Fibroblast of skin of abdomen (primary cell): Measurements from ENCODE around the gene TMEM45B.
"Not testable (repeated sequence)": the region's sequence is repeated elsewhere in the genome, so short reads cannot be mapped to it uniquely, and the experiment has no call there.

Experiments used
- DNase-seq: peaks from one replicate; pipeline ENCODE4 v3.0.0-alpha.2; 2013

Gene TMEM45B

GRCh38 chr11:129853518-129854231 lies 38.0 kb downstream of the TMEM45B start:
- DNase-seq: no peak

DNA sequence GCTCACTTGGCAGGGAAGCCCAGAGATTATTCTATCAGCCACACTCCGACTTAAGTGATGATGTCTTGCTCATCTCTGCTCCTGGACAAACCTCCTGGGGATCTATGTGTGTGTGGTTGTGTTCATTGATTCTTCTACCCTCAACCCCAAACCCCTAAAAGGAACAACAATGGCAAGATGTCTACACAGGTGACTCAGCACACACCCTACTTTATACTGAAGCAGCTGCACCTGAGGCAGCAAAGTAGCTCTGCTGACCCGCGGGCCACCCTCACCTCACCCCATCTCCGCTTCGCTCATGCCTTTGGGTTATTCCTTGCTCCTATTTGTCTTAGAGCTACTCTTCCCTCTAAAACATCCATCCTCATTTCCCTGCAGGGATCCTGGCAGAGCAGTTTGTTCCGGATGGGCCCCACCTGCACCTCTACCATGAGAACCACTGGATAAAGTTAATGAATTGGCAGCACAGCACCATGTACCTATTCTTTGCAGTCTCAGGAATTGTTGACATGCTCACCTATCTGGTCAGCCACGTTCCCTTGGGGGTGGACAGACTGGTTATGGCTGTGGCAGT lies 38.7 kb downstream of the TMEM45B start:
- no peak for DNase-seq

DNA sequence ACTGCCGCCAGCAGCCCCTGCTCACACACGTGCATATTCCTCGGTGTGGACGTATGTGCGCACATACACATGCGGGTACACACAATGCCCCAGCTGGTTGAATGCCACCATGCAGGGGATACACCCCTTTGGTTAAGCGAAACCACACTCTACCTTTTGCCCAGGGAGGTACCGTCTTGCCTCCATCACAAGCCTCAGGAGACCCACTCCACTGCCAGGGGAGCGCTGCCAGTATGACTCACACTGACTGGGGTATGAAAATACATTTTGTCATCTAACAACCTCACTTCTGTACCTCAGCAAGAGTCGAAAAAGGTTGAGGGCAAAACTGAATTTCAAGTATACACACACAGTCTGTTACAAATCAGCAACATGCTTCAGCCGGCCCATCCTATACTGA lies 39.4 kb downstream of the TMEM45B start:
- DNase-seq: no peak

GRCh38 chr11:129856036-129856435 lies 40.4 kb downstream of the TMEM45B start:
- DNase-seq: no peak

- peak; percentile 95 for DNase-seq
These were observed 46.3 kb downstream of the TMEM45B start for GRCh38 chr11:129861702-129862522.

- no peak for DNase-seq
These were observed 49.2 kb downstream of the TMEM45B start for GRCh38 chr11:129864811-129865210.

- DNase-seq: no peak
These were observed 50.1 kb downstream of the TMEM45B start for GRCh38 chr11:129865701-129866100.

- DNase-seq: no peak
These were observed 50.7 kb downstream of the TMEM45B start for GRCh38 chr11:129866311-129866710.

GRCh38 chr11:129868626-129869025 lies 53.0 kb downstream of the TMEM45B start:
- DNase-seq: not testable (repeated sequence)

GRCh38 chr11:129871914-129872313 lies 56.3 kb downstream of the TMEM45B start:
- no peak for DNase-seq

DNA sequence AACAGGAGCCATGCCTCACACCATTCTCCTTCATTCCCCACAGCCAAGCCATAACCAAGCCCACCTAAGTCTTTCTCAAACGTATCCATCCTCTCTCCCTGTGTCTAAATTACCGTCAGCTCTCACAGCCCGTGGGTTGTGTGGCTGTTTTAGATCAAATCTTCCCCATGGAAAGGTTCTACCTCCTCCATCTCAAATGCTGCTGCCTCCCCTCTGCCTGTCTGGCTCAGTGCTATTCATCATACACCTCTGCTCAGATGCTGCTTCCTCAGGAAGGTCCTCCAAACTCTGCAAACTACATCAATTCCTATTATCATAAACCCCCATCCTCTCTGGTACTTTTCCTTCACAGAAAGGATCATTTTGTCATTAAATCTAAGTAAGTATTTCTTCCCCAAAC lies 64.7 kb downstream of the TMEM45B start:
- no peak for DNase-seq

DNA sequence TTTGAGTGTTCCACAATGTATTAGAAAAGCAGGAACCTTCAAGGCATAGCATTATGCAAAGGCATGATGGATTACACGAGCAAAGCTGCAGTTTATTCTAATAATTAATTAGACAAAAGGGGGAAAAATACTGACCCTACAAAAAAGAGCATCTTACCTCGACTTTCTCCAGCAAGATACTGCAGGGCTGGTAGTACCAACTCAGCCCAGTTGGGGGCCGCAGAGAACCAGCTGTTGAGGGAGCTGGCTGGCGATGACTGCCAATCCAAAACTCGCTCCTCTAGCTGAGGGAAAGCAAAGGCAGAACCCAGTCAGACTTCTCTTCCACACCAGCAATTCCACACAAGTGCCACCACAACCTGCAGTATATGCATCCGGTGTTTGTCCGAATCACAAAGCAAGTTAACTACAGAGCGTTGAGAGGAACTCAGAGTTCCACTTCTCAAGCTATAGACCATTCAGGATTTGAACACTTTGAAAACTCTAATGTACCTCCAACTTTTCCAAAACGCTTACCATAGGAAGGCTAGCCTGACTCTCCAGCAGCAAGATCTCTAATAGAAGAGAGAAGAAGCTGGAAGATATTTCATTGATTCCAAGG lies 66.0 kb downstream of the TMEM45B start:
- peak; percentile 8 for DNase-seq

DNA sequence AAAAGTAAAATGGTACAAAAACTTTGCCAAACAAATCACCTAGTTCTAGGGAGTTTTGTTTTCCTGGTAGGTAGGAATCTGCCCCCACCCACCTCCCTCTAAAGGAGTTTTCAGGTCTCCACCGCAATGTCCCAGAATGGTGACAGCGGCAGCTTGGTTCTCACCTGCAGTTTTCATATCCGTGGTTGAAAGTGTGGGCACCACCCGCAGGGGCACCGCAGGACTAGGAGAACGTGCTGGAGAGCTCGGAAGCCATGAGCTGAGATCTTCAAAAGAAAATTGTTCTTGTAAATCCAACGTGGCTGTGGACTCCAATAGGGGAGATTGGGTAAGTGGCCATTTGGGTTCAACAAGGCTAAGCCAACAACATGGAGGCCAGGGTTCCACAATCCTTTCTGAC lies 68.9 kb downstream of the TMEM45B start:
- DNase-seq: no peak

DNA sequence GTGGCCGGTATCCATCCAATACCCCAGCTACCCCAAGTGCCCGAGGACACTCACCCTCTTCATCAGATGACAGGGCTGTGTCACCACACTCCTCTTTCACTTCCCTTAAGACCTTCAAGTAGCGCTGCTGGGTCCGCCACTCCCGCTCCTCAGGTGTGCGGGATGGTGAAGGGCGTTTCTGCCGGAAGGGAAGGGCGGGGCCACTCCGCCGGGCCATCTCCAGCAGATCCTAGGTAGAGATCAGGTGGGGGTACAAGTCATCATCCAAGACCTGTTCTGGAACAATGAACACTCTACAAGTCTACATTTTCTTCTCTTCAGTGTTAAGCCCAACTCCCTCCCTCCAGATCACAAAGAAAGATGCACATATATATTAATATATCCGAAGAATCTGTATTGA lies 69.7 kb downstream of the TMEM45B start:
- DNase-seq: no peak

GRCh38 chr11:129888451-129888850 lies 72.8 kb downstream of the TMEM45B start:
- DNase-seq: no peak

- DNase-seq: no peak
These were observed 78.9 kb downstream of the TMEM45B start for GRCh38 chr11:129894278-129895125.

GRCh38 chr11:129895126-129896041 lies 79.7 kb downstream of the TMEM45B start, which contains the start of gene NFRKB:
Gene NFRKB, minus strand, starts transcription at chr11:129895578. Its CDS starts 2,729 bp downstream, at chr11:129892849.
- peak; percentile 78 for DNase-seq

DNA sequence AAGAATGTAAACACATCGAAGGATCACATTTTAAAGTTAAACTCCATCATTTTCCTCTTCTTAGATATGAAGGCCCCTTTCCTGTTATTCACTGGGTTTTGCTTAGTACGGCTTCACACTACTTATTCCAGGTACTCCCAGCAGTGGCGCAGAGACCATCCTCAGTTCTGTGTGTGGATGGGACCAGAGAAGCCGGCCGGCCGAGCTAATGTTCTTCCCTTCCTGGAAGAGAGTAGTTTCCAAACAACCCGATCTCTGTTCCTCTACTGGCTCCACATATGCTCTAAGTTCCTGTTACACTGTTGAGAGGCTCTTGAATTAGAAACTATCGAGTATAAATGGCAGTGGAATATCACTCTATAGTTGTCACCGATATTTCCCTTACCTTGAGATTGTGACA lies 80.4 kb downstream of the TMEM45B start:
- DNase-seq: no peak

GRCh38 chr11:129905402-129905801 lies 89.8 kb downstream of the TMEM45B start:
- no peak for DNase-seq
